GM12878 (cell line): ENCODE measurements around the gene OVOL1. TPM values are rescaled to one million over a fixed set of nuclear protein-coding genes. Genes with fewer than 3 reads are reported as not detected.
A peak's percentile ranks its signal among the peaks of the same experiment; 100 is the strongest.

Experiments
- ATAC-seq: fragments of 200-7000 bp; cut with Tn5 transposase; 3 replicates; pipeline ENCODE4 v1.9.1; 2020; ENCODE audit warnings: mild to moderate bottlenecking, moderate library complexity
- BruUV-seq: library from RNA; stranded (reverse); fragments of 400-500 nt; replicated peaks from 2 replicates; lab custom pipeline; 2021; lab: Mats Ljungman, UMichigan
- CTCF ChIA-PET: fragments of 300-600 bp; sonication (Branson Sonifier 250); formaldehyde crosslinking; extraction: SDS; loops from one replicate; lab custom pipeline; 2021; ENCODE audit warnings: inconsistent platforms; lab: Yijun Ruan, JAX
- POLR2A ChIA-PET: fragments of 350-600 bp; formaldehyde crosslinking; extraction: SDS; loops from one replicate; lab custom pipeline; 2021; ENCODE audit warnings: inconsistent platforms; lab: Charles Lee
- RAD21 ChIA-PET: fragments of 300-600 bp; sonication (Branson Sonifier 250); formaldehyde crosslinking; loops from one replicate; lab custom pipeline; 2023; ENCODE audit warnings: antibody characterized with exemption; ENCODE audit not compliant: unreplicated experiment; lab: Charles Lee
- SMC1A ChIA-PET: fragments of 300-600 bp; sonication (Branson Sonifier 250); formaldehyde crosslinking; loops from one replicate; lab custom pipeline; 2023; ENCODE audit not compliant: unreplicated experiment, uncharacterized antibody; lab: Charles Lee
- DNase-seq: peaks from one replicate; pipeline ENCODE4 v3.0.0-alpha.2; 2011; ENCODE audit warnings: low read depth, low spot score
- FAIRE-seq: peaks from 3 replicates; lab custom pipeline; 2011; peaks lifted over from hg19 to GRCh38; lab: Jason Lieb, UNC
- H2AFZ ChIP-seq: 2 replicates; pipeline ENCODE4 v1.6.0; 2011; ENCODE audit warnings: low read depth, low read length, control low read depth; ENCODE audit not compliant: control insufficient read depth
- H3K27ac ChIP-seq: 2 replicates; pipeline ENCODE4 v1.5.1; 2011; ENCODE audit warnings: control low read depth; ENCODE audit not compliant: control insufficient read depth, insufficient read depth
- H3K27me3 ChIP-seq, 2 experiments: replicated peaks in 1 of 2; 2 replicates each; pipeline versions ENCODE4 v1.6.0 to v1.6.1; 2011; ENCODE audit warnings: low read length in 1 of 2; ENCODE audit not compliant: control insufficient read depth in 2 of 2, insufficient read depth in 2 of 2
- H3K36me3 ChIP-seq, 2 experiments: 2 replicates each; pipeline ENCODE4 v1.5.1; 2011; ENCODE audit warnings: low read length in 1 of 2; ENCODE audit not compliant: control insufficient read depth in 2 of 2, insufficient read depth in 2 of 2
- H3K4me1 ChIP-seq: 2 replicates; pipeline ENCODE4 v1.6.1; 2011; ENCODE audit warnings: mild to moderate bottlenecking, low read length, moderate library complexity, mixed read lengths; ENCODE audit not compliant: control insufficient read depth, insufficient read depth
- H3K4me2 ChIP-seq: 2 replicates; pipeline ENCODE4 v1.6.0; 2011; ENCODE audit warnings: control low read depth; ENCODE audit not compliant: control insufficient read depth, insufficient read depth
- H3K4me3 ChIP-seq: fragments of 200-600 bp; sonication (generic); 2 replicates; pipeline ENCODE4 v1.5.1; 2016
- H3K79me2 ChIP-seq: 2 replicates; pipeline ENCODE4 v1.6.0; 2011; ENCODE audit warnings: low read length; ENCODE audit not compliant: control insufficient read depth, insufficient read depth
- H3K9ac ChIP-seq: 2 replicates; pipeline ENCODE4 v1.8.0; 2011; ENCODE audit warnings: low read length, control low read depth, mixed read lengths; ENCODE audit not compliant: control insufficient read depth, insufficient read depth
- H3K9me3 ChIP-seq: replicated peaks from 3 replicates; pipeline ENCODE4 v1.5.1; 2011; ENCODE audit warnings: mild to moderate bottlenecking, low read length; ENCODE audit not compliant: control insufficient read depth, insufficient read depth
- H4K20me1 ChIP-seq: 2 replicates; pipeline ENCODE4 v1.6.0; 2011; ENCODE audit not compliant: control insufficient read depth, insufficient read depth
- CBFB ChIP-seq: IDR thresholded peaks from 2 replicates; pipeline ENCODE4 v1.6.1; 2016; ENCODE audit warnings: antibody characterized with exemption, low read depth
- CHD1 ChIP-seq: IDR thresholded peaks from 2 replicates; pipeline ENCODE4 v1.6.1; 2012; ENCODE audit warnings: low read depth, low read length, improper control_type of control experiment
- EP300 ChIP-seq, 2 experiments: fragments of 150-350 bp in 1 of 2; IDR thresholded peaks; 2 replicates each; pipeline ENCODE4 v1.6.1; 2011 to 2012; ENCODE audit warnings: low read depth in 2 of 2, low read length in 2 of 2, borderline replicate concordance in 1 of 2, improper control_type of control experiment in 1 of 2, inconsistent platforms in 1 of 2; ENCODE audit not compliant: control insufficient read depth in 1 of 2
- EZH2 ChIP-seq: IDR thresholded peaks from 2 replicates; pipeline ENCODE4 v1.6.1; 2012; ENCODE audit warnings: low read depth, mild to moderate bottlenecking, control low read depth, inconsistent platforms, low read length, borderline replicate concordance; ENCODE audit not compliant: control insufficient read depth
- IKZF2 ChIP-seq, 2 experiments: fragments of 450-650 bp; IDR thresholded peaks; 2 replicates each; pipeline ENCODE4 v1.6.1; 2017; ENCODE audit warnings: mild to moderate bottlenecking in 2 of 2, moderate library complexity in 2 of 2
- NBN ChIP-seq: fragments of 450-650 bp; IDR thresholded peaks from 2 replicates; pipeline ENCODE4 v1.6.1; 2016
- POLR2A ChIP-seq: IDR thresholded peaks from 2 replicates; pipeline ENCODE4 v1.6.1; 2011; ENCODE audit warnings: low read depth, mild to moderate bottlenecking, low read length
- RAD51 ChIP-seq: fragments of 450-650 bp; IDR thresholded peaks from 2 replicates; pipeline ENCODE4 v1.6.1; 2016; ENCODE audit warnings: moderate library complexity, mild to moderate bottlenecking, inconsistent platforms
- SIN3A ChIP-seq: IDR thresholded peaks from 2 replicates; pipeline ENCODE4 v1.6.1; 2012; ENCODE audit warnings: low read depth, low read length, improper control_type of control experiment
- TBL1XR1 ChIP-seq: IDR thresholded peaks from 2 replicates; pipeline ENCODE4 v1.6.1; 2012; ENCODE audit warnings: low read depth, low read length, improper control_type of control experiment
- TCF3 ChIP-seq: IDR thresholded peaks from 2 replicates; pipeline ENCODE4 v1.6.1; 2012; ENCODE audit warnings: low read depth, mild to moderate bottlenecking, low read length, borderline replicate concordance; ENCODE audit not compliant: insufficient read depth
- ZNF384 ChIP-seq: IDR thresholded peaks from 2 replicates; pipeline ENCODE4 v1.6.1; 2012; ENCODE audit warnings: low read depth, mild to moderate bottlenecking, low read length, improper control_type of control experiment, borderline replicate concordance
- ZSCAN29 ChIP-seq: fragments of 450-650 bp; IDR thresholded peaks from 2 replicates; pipeline ENCODE4 v1.6.1; 2017; ENCODE audit warnings: mild to moderate bottlenecking, moderate library complexity
- WGBS: methylation state at CpG from one replicate; pipeline ENCODE4 v1.1.6; 2016; ENCODE audit warnings: low lambda C conversion rate; ENCODE audit not compliant: insufficient replicate concordance, insufficient coverage; ENCODE audit errors: missing lambda C conversion rate; 5-methylcytosine and 5-hydroxymethylcytosine counted together
- in situ Hi-C: fragments of 300-500 bp; cut with MboI; formaldehyde crosslinking; loops from 9 replicates; pipeline ENCODE4 v1.14.3; 2018; ENCODE audit warnings: mixed read lengths
- intact Hi-C: fragments of 100-400 bp; cut with micrococcal nuclease; formaldehyde crosslinking; loops from one replicate; pipeline ENCODE4 v1.14.2; 2022; ENCODE audit not compliant: unreplicated experiment
- polyA plus RNA-seq, 11 experiments: library from polyadenylated mRNA; depleted of rRNA in 4 of 11; unstranded in 6 of 11; stranded (reverse) in 5 of 11; fragments of >200 nt; fragmentation: Nextera tagmentation in 4 of 11; fragmentation: Illumina TruSeq in 1 of 11; extraction: Ambion mirVana in 4 of 11; extraction: Trizol in 1 of 11; gene quantifications; 1 replicate in 1 of 11; 2 replicates in 10 of 11; pipeline versions ENCODE4 v1.2.1 to v1.2.3, GENCODE V29; 2011 to 2016; ENCODE audit warnings: inconsistent platforms in 2 of 11, missing spikeins in 2 of 11, low read depth in 1 of 11
- total RNA-seq, 4 experiments: library from RNA; depleted of rRNA in 3 of 4; stranded (reverse); fragments of >200 nt in 3 of 4; fragmentation: Illumina TruSeq in 1 of 4; extraction: Trizol in 1 of 4; gene quantifications; 2 replicates each; pipeline versions ENCODE4 v1.2.1 to v1.2.3, GENCODE V29; 2013 to 2021
- TF ChIP-seq, protein P1 (sequence below): fragments of 150-350 bp; IDR thresholded peaks from 2 replicates; pipeline ENCODE4 v1.6.1; 2016; ENCODE audit warnings: low read depth, low read length

The OVOL1 gene
- total and polyA plus RNA-seq, 10 of the 15 experiments (the other 5 are each of a cell fraction or from before 2014, with no cell fraction given): 0.04 to 0.96 (median 0.09) TPM; not detected in 7

DNA sequence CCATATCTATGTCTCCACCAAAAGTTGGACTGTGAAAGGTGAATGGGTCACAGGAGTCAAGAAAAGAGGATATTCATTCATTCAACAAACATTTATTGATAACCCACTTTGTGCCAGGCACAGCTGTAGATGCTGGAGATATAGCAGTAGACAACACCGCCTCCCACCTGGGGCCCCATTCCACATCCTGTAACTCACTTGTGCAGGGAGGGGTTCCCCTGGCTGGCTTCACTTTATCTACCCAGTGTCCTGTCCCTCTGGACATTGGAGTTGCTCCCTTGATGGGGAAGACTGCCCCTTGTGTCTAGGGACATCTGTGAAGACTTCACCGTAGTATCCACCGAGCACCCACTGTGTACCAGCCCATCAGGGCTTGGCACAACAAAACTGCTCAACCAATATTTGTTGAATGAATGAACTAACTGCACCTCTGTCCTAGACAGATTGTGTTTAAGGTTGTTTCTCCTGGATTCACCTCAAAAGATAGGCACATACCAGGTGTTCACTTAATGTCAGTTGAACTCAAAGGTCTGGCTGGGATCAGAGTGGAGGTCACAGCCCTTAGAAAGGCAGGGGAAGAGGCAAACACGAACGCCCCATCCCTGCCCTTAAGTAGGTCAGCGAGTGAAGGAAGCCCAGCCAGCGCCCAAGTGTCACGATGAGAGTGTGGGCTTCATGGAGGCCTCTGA is 1.4 kb upstream of the OVOL1 start:
- no peaks in the 10 kb centered on the region for H3K9me3 ChIP-seq
- no TSS peak for BruUV-seq
- CTCF ChIA-PET: interaction anchor here (0.8 to 2.7 kb wide), 7 partner anchors 8 to 100 kb away, joined by 3 to 9 read pairs (median 3); partner anchors contain the start of gene KAT5
- POLR2A ChIA-PET: interaction anchor here (1.1 kb wide), 2 partner anchors 7 to 73 kb away, joined by 3 read pairs; partner anchors contain the start of gene KAT5
- peaks cover 11 to 12% of the 10 kb centered on the region in 2 experiments; a peak in 3 of 4 replicates for H3K27me3 ChIP-seq
- no peak overlapping the region for H3K27ac ChIP-seq
- no peak overlapping the region for H3K4me3 ChIP-seq
- DNase-seq (no peak), FAIRE-seq (peak; percentile 47), ATAC-seq (no peak)
- TF ChIP-seq, protein P1, sequence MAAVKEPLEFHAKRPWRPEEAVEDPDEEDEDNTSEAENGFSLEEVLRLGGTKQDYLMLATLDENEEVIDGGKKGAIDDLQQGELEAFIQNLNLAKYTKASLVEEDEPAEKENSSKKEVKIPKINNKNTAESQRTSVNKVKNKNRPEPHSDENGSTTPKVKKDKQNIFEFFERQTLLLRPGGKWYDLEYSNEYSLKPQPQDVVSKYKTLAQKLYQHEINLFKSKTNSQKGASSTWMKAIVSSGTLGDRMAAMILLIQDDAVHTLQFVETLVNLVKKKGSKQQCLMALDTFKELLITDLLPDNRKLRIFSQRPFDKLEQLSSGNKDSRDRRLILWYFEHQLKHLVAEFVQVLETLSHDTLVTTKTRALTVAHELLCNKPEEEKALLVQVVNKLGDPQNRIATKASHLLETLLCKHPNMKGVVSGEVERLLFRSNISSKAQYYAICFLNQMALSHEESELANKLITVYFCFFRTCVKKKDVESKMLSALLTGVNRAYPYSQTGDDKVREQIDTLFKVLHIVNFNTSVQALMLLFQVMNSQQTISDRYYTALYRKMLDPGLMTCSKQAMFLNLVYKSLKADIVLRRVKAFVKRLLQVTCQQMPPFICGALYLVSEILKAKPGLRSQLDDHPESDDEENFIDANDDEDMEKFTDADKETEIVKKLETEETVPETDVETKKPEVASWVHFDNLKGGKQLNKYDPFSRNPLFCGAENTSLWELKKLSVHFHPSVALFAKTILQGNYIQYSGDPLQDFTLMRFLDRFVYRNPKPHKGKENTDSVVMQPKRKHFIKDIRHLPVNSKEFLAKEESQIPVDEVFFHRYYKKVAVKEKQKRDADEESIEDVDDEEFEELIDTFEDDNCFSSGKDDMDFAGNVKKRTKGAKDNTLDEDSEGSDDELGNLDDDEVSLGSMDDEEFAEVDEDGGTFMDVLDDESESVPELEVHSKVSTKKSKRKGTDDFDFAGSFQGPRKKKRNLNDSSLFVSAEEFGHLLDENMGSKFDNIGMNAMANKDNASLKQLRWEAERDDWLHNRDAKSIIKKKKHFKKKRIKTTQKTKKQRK: no peak
- no peak for TF ChIP-seq ZNF384
- no peak for TF ChIP-seq RAD51
- TF ChIP-seq POLR2A: no peak
- no peak for TF ChIP-seq NBN
- no peak for TF ChIP-seq CHD1
- TF ChIP-seq CBFB: no peak
- no peak for TF ChIP-seq TBL1XR1
- no peak for TF ChIP-seq EZH2
- TF ChIP-seq EP300 (IDR thresholded peaks at IDR 0.05; ENCODE audit: borderline replicate concordance in 1 of 2, control insufficient read depth in 1 of 2, low read depth in 2 of 2, low read length in 2 of 2): no peak
- no peak for TF ChIP-seq SIN3A
- no peak for TF ChIP-seq TCF3
- TF ChIP-seq ZSCAN29: no peak
- TF ChIP-seq IKZF2 (IDR thresholded peaks at IDR 0.05): no peak
- no peak overlapping the region for H3K9ac ChIP-seq
- intact Hi-C loops: no loop called here
- SMC1A ChIA-PET: no interaction called here
- H3K79me2 ChIP-seq: no peaks in the 10 kb centered on the region
- WGBS: 74% methylated on average over 8 of the region's 8 CpGs
- in situ Hi-C loops: no loop called here
- H4K20me1 ChIP-seq: no peaks in the 10 kb centered on the region
- no peaks in the 10 kb centered on the region for H3K36me3 ChIP-seq
- RAD21 ChIA-PET: interaction anchor here (1.6 kb wide), 1 partner anchor 350 kb away, joined by 4 read pairs; no protein-coding TSS in a partner anchor
- H3K4me2 ChIP-seq: no peak overlapping the region
- peaks cover 26% of the 10 kb centered on the region for H3K4me1 ChIP-seq
- H2AFZ ChIP-seq: no peak overlapping the region
